ENCODE data around the gene PARVA. TPM values are rescaled to one million over a fixed set of nuclear protein-coding genes. Genes with fewer than 3 reads are reported as not detected.

Gene PARVA
- total RNA-seq, 1 experiment from 2014 or later = 29.1 TPM

GRCh38 chr11:12512132-12512531 lies 134.8 kb downstream of the PARVA start:
- ChIA-PET CTCF (no interaction called here), POLR2A (no interaction called here)
- no peak overlapping the region for H3K27ac ChIP-seq (ENCODE audit: low read length)
- no peak for DNase-seq (ENCODE audit: low read depth, low spot score)
- H3K9me3 ChIP-seq (ENCODE audit: control insufficient read depth, insufficient read depth, low read depth, low read length) = no peaks in the 10 kb centered on the region
- intact Hi-C loops (cut with micrococcal nuclease; ENCODE audit: unreplicated experiment) (no loop called here), in situ Hi-C loops (cut with HindIII; ENCODE audit: low pct_unique_long_range_greater_than_20kb, low sequenced_read_pairs) (no loop called here)
- TF ChIP-seq, protein P1, sequence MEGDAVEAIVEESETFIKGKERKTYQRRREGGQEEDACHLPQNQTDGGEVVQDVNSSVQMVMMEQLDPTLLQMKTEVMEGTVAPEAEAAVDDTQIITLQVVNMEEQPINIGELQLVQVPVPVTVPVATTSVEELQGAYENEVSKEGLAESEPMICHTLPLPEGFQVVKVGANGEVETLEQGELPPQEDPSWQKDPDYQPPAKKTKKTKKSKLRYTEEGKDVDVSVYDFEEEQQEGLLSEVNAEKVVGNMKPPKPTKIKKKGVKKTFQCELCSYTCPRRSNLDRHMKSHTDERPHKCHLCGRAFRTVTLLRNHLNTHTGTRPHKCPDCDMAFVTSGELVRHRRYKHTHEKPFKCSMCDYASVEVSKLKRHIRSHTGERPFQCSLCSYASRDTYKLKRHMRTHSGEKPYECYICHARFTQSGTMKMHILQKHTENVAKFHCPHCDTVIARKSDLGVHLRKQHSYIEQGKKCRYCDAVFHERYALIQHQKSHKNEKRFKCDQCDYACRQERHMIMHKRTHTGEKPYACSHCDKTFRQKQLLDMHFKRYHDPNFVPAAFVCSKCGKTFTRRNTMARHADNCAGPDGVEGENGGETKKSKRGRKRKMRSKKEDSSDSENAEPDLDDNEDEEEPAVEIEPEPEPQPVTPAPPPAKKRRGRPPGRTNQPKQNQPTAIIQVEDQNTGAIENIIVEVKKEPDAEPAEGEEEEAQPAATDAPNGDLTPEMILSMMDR (IDR thresholded peaks at IDR 0.05) = no peak
- no peak for TF ChIP-seq TCF7L2 (IDR thresholded peaks at IDR 0.05; ENCODE audit: low read depth, low read length)
- TF ChIP-seq SIN3A (IDR thresholded peaks at IDR 0.05; ENCODE audit: borderline replicate concordance, insufficient read depth, low read depth, low read length) = no peak
- TF ChIP-seq REST (IDR thresholded peaks at IDR 0.05; ENCODE audit: insufficient read depth in 1 of 2, low read depth in 2 of 2, low read length in 1 of 2) = no peak
- TF ChIP-seq POLR2AphosphoS5 (IDR thresholded peaks at IDR 0.05; ENCODE audit: low read depth, low read length) = no peak
- no TSS peak for BruUV-seq (replicated peaks)
- no peaks in the 10 kb centered on the region for H3K4me1 ChIP-seq (ENCODE audit: control insufficient read depth, insufficient read depth, low read length)
- H3K27me3 ChIP-seq (ENCODE audit: control insufficient read depth, insufficient read depth, low read length) = no peaks in the 10 kb centered on the region
- no peak overlapping the region for H3K4me3 ChIP-seq (ENCODE audit: low read depth in 2 of 2, low read length in 2 of 2)
- ATAC-seq = no peak
- no peaks in the 10 kb centered on the region for H3K36me3 ChIP-seq (ENCODE audit: control insufficient read depth, insufficient read depth, low read length)

- TF ChIP-seq, protein P1 (IDR thresholded peaks at IDR 0.05) = no peak
- no peak for TF ChIP-seq SIN3A (IDR thresholded peaks at IDR 0.05; ENCODE audit: borderline replicate concordance, insufficient read depth, low read depth, low read length)
- TF ChIP-seq REST (IDR thresholded peaks at IDR 0.05; ENCODE audit: insufficient read depth in 1 of 2, low read depth in 2 of 2, low read length in 1 of 2) = no peak
- no peak for TF ChIP-seq TCF7L2 (IDR thresholded peaks at IDR 0.05; ENCODE audit: low read depth, low read length)
- no peak for TF ChIP-seq POLR2AphosphoS5 (IDR thresholded peaks at IDR 0.05; ENCODE audit: low read depth, low read length)
- Histone ChIP-seq H3K27ac (ENCODE audit: low read length) (no peak overlapping the region), H3K4me3 (ENCODE audit: low read depth in 2 of 2, low read length in 2 of 2) (no peak overlapping the region), H3K4me1 (ENCODE audit: control insufficient read depth, insufficient read depth, low read length) (no peaks in the 10 kb centered on the region), H3K27me3 (ENCODE audit: control insufficient read depth, insufficient read depth, low read length) (no peaks in the 10 kb centered on the region), H3K9me3 (ENCODE audit: control insufficient read depth, insufficient read depth, low read depth, low read length) (no peaks in the 10 kb centered on the region), H3K36me3 (ENCODE audit: control insufficient read depth, insufficient read depth, low read length) (no peaks in the 10 kb centered on the region)
- ChIA-PET CTCF (no interaction called here), POLR2A (no interaction called here)
- DNase-seq (ENCODE audit: low read depth, low spot score) = no peak
- no peak for ATAC-seq
- intact Hi-C loops (cut with micrococcal nuclease; ENCODE audit: unreplicated experiment) (no loop called here), in situ Hi-C loops (cut with HindIII; ENCODE audit: low pct_unique_long_range_greater_than_20kb, low sequenced_read_pairs) (no loop called here)
- BruUV-seq (replicated peaks) = no TSS peak
Measured at GRCh38 chr11:12512826-12513395, 135.5 kb downstream of the PARVA start.

All from Panc1 (cell line).